ENCODE measurements around the gene GBP7. TPM values are rescaled to one million over a fixed set of nuclear protein-coding genes. Genes with fewer than 3 reads are reported as not detected.

Gene GBP7
- total and polyA plus RNA-seq, 8 donors, result 0.09 to 0.39 (median 0.15) TPM; not detected in 1

DNA sequence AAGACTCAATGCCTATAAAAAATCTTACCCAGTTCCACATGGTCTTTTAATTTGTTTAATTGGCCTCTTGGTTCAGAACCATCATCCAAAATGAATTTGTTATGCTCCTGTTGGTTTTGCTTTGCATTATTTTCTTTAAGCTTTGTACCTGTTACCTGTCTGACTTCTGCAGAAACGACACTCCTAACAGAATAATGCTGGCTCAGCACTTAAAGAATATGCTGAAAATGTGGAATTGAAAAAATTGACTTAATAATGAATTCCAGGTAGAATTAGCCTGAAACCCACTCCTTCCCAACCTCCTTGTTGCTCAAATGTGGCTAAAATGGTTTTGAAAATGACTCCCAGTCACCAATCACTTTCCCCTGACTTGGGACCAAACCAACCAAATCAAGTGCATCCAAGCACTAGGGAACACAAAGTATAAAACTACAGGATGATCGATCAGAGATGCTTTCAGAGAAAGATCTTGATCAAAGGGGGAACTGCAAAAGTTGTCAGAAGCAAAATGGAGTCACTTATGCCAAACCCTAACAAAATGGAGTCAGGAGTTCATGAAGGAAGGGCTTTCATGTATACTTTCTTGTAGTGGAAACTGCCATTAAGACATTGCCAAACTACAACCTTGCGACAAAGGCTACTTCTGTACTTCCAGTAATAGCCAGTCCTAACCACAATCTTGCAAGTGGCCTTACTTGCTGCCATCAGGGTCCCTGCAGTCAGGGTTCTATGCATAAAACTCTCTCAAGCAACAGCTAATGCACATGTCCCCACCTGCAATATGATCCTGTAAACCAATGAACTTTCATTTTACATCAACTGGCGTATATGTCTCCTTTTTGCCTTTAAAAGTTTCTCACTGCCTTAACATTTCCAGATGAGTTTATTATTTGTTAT lies 5.4 kb downstream of the GBP7 start:
- Histone ChIP-seq H3K9me3 (no peaks in the 10 kb centered on the region), H3K4me1 (no peaks in the 10 kb centered on the region), H3K36me3 (no peaks in the 10 kb centered on the region), H3K27me3 (no peaks in the 10 kb centered on the region), H3K27ac (no peak overlapping the region), H3K4me3 (no peak overlapping the region)
- no peak for DNase-seq
- TF ChIP-seq, protein P1, sequence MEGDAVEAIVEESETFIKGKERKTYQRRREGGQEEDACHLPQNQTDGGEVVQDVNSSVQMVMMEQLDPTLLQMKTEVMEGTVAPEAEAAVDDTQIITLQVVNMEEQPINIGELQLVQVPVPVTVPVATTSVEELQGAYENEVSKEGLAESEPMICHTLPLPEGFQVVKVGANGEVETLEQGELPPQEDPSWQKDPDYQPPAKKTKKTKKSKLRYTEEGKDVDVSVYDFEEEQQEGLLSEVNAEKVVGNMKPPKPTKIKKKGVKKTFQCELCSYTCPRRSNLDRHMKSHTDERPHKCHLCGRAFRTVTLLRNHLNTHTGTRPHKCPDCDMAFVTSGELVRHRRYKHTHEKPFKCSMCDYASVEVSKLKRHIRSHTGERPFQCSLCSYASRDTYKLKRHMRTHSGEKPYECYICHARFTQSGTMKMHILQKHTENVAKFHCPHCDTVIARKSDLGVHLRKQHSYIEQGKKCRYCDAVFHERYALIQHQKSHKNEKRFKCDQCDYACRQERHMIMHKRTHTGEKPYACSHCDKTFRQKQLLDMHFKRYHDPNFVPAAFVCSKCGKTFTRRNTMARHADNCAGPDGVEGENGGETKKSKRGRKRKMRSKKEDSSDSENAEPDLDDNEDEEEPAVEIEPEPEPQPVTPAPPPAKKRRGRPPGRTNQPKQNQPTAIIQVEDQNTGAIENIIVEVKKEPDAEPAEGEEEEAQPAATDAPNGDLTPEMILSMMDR (IDR thresholded peaks at IDR 0.05), result no peak
- ATAC-seq, result no peak
- intact Hi-C loops (cut with DNase I), result no loop called here

DNA sequence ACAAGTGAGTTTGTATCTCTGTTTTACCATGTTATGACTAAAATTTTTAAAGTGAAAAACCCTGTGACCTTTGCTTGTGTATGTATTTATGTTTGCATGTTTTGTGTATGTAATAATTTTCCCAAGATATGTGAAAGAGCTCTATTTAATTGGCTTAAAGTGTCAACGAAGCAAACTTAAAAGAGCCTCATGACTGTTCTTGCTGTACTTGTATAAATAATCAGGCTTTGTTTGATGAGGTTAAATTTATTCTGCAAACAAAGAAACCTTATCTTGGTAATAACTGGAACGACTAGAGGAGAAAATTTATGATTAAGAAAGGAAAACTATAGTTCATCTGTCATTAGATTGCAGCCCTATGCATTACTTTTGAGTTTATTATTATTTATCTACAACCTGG lies 6.6 kb downstream of the GBP7 start:
- ATAC-seq (no peak), DNase-seq (no peak)
- intact Hi-C loops (cut with DNase I), result no loop called here
- no peaks in the 10 kb centered on the region for H3K36me3 ChIP-seq
- H3K9me3 ChIP-seq, result no peaks in the 10 kb centered on the region
- H3K4me1 ChIP-seq, result no peaks in the 10 kb centered on the region
- H3K27ac ChIP-seq, result no peak overlapping the region
- TF ChIP-seq, protein P1 (IDR thresholded peaks at IDR 0.05), result no peak
- H3K27me3 ChIP-seq, result no peaks in the 10 kb centered on the region
- H3K4me3 ChIP-seq, result no peak overlapping the region

DNA sequence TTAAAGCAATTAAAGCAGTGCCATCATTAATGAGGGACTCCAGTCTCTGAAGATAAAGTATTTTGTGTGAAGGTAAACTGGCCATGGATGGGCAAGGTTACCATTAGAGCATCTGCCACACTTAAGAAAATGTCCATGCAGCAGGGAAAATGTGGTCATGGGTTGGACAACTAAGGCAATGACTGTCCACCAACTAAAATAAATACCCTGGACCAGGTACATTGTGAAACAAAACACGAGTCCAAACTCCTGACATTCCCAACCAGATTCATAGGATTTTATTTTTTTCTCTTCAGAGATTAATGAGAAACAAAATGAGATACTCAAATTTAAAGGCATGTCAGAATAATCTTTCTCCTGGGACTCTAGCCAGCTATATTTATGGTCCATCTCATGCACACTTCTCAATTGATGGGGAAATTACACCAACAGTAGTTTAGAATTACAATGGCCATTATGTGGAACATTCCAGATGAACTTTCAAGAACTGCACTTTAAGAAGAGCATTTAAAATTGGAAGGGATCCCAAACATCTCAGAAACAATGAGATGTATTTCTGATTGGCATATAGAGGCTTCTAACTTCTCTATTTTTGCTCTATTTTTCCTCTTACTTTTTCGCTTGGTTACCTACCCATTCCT lies 8.1 kb downstream of the GBP7 start:
- intact Hi-C loops (cut with DNase I), result no loop called here
- no peak overlapping the region for H3K4me3 ChIP-seq
- no peaks in the 10 kb centered on the region for H3K4me1 ChIP-seq
- H3K9me3 ChIP-seq, result no peaks in the 10 kb centered on the region
- DNase-seq, result peak in 2 of 4 donors; percentile 44 to 49
- H3K27ac ChIP-seq, result no peak overlapping the region
- no peaks in the 10 kb centered on the region for H3K27me3 ChIP-seq
- no peak for ATAC-seq
- H3K36me3 ChIP-seq, result no peaks in the 10 kb centered on the region
- TF ChIP-seq, protein P1 (IDR thresholded peaks at IDR 0.05), result no peak

DNA sequence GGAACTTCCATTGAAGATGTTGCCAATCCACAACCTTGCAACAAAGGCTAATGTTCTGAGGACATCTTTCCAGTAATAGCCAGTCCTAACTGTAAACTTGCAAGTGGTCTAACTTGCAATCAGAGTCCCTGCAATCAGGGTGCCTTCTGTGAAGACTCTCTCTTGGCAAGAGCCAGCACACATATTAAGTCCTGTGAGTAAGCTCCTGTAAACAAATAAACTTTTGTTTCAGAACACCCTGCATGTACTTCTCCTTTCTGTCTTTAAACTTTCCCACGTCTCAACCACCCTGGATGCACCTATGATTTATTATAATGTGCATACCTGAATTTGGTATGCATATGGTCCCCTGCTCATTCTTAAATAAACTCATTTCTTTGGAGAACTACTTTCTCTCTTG lies 9.1 kb downstream of the GBP7 start:
- ATAC-seq (no peak), DNase-seq (no peak)
- Histone ChIP-seq H3K27ac (no peak overlapping the region), H3K9me3 (no peaks in the 10 kb centered on the region), H3K27me3 (no peaks in the 10 kb centered on the region), H3K4me3 (no peak overlapping the region), H3K36me3 (no peaks in the 10 kb centered on the region), H3K4me1 (no peaks in the 10 kb centered on the region)
- intact Hi-C loops (cut with DNase I), result no loop called here
- TF ChIP-seq, protein P1 (IDR thresholded peaks at IDR 0.05), result no peak

DNA sequence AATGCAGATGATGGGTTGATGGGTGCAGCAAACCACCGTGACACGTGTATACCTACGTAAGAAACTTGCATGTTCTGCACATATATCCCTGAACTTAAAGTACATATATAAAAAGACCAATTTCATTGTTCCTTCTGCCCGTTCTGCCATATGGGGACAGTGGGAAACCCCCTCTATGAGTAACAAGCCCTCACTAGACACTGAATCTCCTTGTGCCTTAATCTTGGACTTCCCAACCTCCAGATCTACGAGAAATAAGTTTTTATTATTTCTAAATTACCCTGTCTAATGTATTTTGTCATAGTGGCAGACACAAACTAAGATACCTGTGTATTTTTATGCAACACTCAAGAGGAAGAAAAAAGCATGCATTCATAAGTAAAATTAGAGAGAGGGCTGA lies 10.0 kb downstream of the GBP7 start:
- H3K4me3 ChIP-seq, result no peak overlapping the region
- ATAC-seq (no peak), DNase-seq (no peak)
- intact Hi-C loops (cut with DNase I), result no loop called here
- TF ChIP-seq, protein P1 (IDR thresholded peaks at IDR 0.05), result no peak
- H3K9me3 ChIP-seq, result peaks cover 0 to 2% of the 10 kb centered on the region in 2 donors
- H3K36me3 ChIP-seq, result no peaks in the 10 kb centered on the region
- H3K4me1 ChIP-seq, result no peaks in the 10 kb centered on the region
- H3K27ac ChIP-seq, result no peak overlapping the region
- H3K27me3 ChIP-seq, result no peaks in the 10 kb centered on the region
